HepG2 (cell line): ENCODE measurements around the gene UBE2R2.

ENCODE experiments used
- FOXO1 ChIP-seq: sonication (generic); formaldehyde crosslinking; IDR thresholded peaks from 2 replicates; pipeline ENCODE4 v1.4.0; 2020; ENCODE audit warnings: missing genetic modification reagents
- ZGPAT ChIP-seq: IDR thresholded peaks from 2 replicates; pipeline ENCODE4 v1.6.1; 2016; ENCODE audit warnings: mild to moderate bottlenecking

DNA sequence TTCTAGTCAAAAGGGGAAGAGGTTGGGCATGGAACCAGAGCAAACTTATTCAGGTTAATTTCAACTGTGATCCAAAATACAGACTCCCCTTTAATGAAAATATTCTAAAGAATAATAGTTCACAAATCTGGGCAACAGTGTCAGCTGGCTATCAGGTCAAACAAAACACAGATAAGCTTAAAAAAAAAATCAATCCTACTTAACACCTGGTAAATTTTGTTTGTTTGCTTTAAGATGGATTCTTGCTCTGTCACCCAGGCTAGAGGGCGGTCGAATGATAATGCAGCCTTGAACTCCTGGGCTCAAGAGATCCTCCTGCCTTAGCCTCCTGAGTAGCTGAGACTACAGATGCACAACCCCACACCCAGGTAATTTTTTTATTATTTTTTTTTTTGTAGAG is 142.8 kb downstream of the UBE2R2 start:
- TF ChIP-seq ZGPAT (CRISPR knock-in tag) (no peak), FOXO1 (CRISPR knock-in tag) (no peak)
